Left colon (tissue), 2 donors: ENCODE measurements around the gene GFRA1. TPM values are rescaled to one million over a fixed set of nuclear protein-coding genes. Genes with fewer than 3 reads are reported as not detected.

Experiments
- ATAC-seq: fragments of 200-7000 bp; cut with Tn5 transposase; one replicate; pipeline ENCODE4 v1.9.1; 2020; ENCODE audit warnings: mild to moderate bottlenecking, moderate library complexity
- DNase-seq, 2 donors: peaks; one replicate each; pipeline ENCODE4 v3.0.0-alpha.2; 2020
- intact Hi-C, 2 donors: fragments of 100-400 bp; cut with DNase I in 1 of 2; cut with micrococcal nuclease in 1 of 2; formaldehyde crosslinking; loops; one replicate each; pipeline versions ENCODE4 v1.11.2 to v1.14.0; 2022; cut with DNase I, micrococcal nuclease
- total RNA-seq, 2 donors: library from RNA; stranded (reverse); fragmentation: NEBNext Ultra II Directional; extraction: Animal tissue kit (Norgen Biotek cat#: 25700); gene quantifications; one replicate each; pipeline ENCODE4 v1.2.1, GENCODE V29; 2021
- donor health status: DM: no; HTN: no; CAD: no.
- donor health status: DM: yes; HTN: yes; CAD: no.

Gene GFRA1
- total RNA-seq, 2 donors from 2014 or later, result 2.6 to 5.1 TPM

- ATAC-seq (no peak), DNase-seq (no peak)
- intact Hi-C loops, result no loop called here
Observed at GRCh38 chr10:116147147-116147905, 125.7 kb downstream of the GFRA1 start.

- intact Hi-C loops, result no loop called here
- DNase-seq (no peak), ATAC-seq (no peak)
Observed at GRCh38 chr10:116146372-116147140, 126.5 kb downstream of the GFRA1 start.

- DNase-seq, result no peak
- intact Hi-C loops, result no loop called here
Observed at GRCh38 chr10:116143673-116144222, 129.3 kb downstream of the GFRA1 start.

GRCh38 chr10:116141855-116142254 lies 131.2 kb downstream of the GFRA1 start:
- intact Hi-C loops, result no loop called here
- DNase-seq, result no peak
- ATAC-seq, result no peak

More at GRCh38 chr10:116143673-116144222, 129.3 kb downstream of the GFRA1 start:
- no peak for ATAC-seq

- intact Hi-C loops, result no loop called here
- no peak for ATAC-seq
Observed at GRCh38 chr10:116141246-116141645, 131.8 kb downstream of the GFRA1 start.

GRCh38 chr10:116139886-116140285 lies 133.1 kb downstream of the GFRA1 start:
- ATAC-seq, result no peak
- intact Hi-C loops, result no loop called here
- DNase-seq, result no peak

More at GRCh38 chr10:116141246-116141645, 131.8 kb downstream of the GFRA1 start:
- no peak for DNase-seq

GRCh38 chr10:116138897-116139296 lies 134.1 kb downstream of the GFRA1 start:
- ATAC-seq (no peak), DNase-seq (no peak)

GRCh38 chr10:116136261-116136660 lies 136.7 kb downstream of the GFRA1 start:
- ATAC-seq (no peak), DNase-seq (no peak)
- intact Hi-C loops, result no loop called here

More at GRCh38 chr10:116138897-116139296, 134.1 kb downstream of the GFRA1 start:
- intact Hi-C loops, result no loop called here

- intact Hi-C loops, result no loop called here
- DNase-seq (no peak), ATAC-seq (no peak)
Observed at GRCh38 chr10:116134322-116134721, 138.7 kb downstream of the GFRA1 start.

- intact Hi-C loops, result no loop called here
- ATAC-seq (no peak), DNase-seq (no peak)
Observed at GRCh38 chr10:116133634-116134033, 139.4 kb downstream of the GFRA1 start.

- no peak for ATAC-seq
- no peak for DNase-seq
- intact Hi-C loops, result no loop called here
Observed at GRCh38 chr10:116132780-116133399, 140.1 kb downstream of the GFRA1 start.

- intact Hi-C loops, result no loop called here
- DNase-seq (no peak), ATAC-seq (no peak)
Observed at GRCh38 chr10:116130006-116130405, 143.0 kb downstream of the GFRA1 start.

GRCh38 chr10:116126954-116127695 lies 145.9 kb downstream of the GFRA1 start:
- ATAC-seq (no peak), DNase-seq (no peak)
- intact Hi-C loops, result no loop called here

- intact Hi-C loops, result no loop called here
- no peak for DNase-seq
- no peak for ATAC-seq
Observed at GRCh38 chr10:116126239-116126638, 146.8 kb downstream of the GFRA1 start.

- intact Hi-C loops, result no loop called here
Observed at GRCh38 chr10:116125180-116125579, 147.8 kb downstream of the GFRA1 start.

GRCh38 chr10:116124777-116125176 lies 148.2 kb downstream of the GFRA1 start:
- intact Hi-C loops, result no loop called here
- DNase-seq, result no peak
- ATAC-seq, result no peak

More at GRCh38 chr10:116125180-116125579, 147.8 kb downstream of the GFRA1 start:
- no peak for DNase-seq
- ATAC-seq, result no peak

GRCh38 chr10:116122664-116123063 lies 150.3 kb downstream of the GFRA1 start:
- ATAC-seq, result no peak
- no peak for DNase-seq
- intact Hi-C loops, result no loop called here

GRCh38 chr10:116121640-116122525 lies 151.1 kb downstream of the GFRA1 start:
- DNase-seq, result no peak
- intact Hi-C loops, result no loop called here
- no peak for ATAC-seq
